ENCODE measurements around the gene DRC1. TPM values are rescaled to one million over a fixed set of nuclear protein-coding genes. Genes with fewer than 3 reads are reported as not detected.
A peak's percentile ranks its signal among the peaks of the same experiment; 100 is the strongest.

Gene DRC1
- total and polyA plus RNA-seq, 4 donors = 2.5 to 18.4 (median 8.8) TPM

GRCh38 chr2:26477911-26478253, 76.2 kb downstream of the DRC1 start, which contains the start of gene OTOF:
Gene OTOF (minus strand): TSS chr2:26478124.
- Histone ChIP-seq H3K9me3 (ENCODE audit: control insufficient read depth in 4 of 4, insufficient read depth in 3 of 4, low read length in 3 of 4) (no peaks in the 10 kb centered on the region), H3K27ac (ENCODE audit: low read depth in 1 of 2, low read length in 1 of 2) (no peak within 1 kb of the TSS), H3K27me3 (ENCODE audit: control insufficient read depth in 3 of 3, insufficient read depth in 3 of 3, low read length in 2 of 3) (peaks cover 0 to 3% (median 0%) of the 10 kb centered on the region in 3 donors), H3K4me1 (ENCODE audit: control insufficient read depth in 5 of 5, insufficient read depth in 5 of 5, low read length in 5 of 5) (peaks cover 0 to 16% (median 2%) of the 10 kb centered on the region in 5 donors), H3K4me3 (no peak within 1 kb of the TSS), H3K9ac (ENCODE audit: insufficient read depth in 1 of 2, low read length in 2 of 2) (no peak within 1 kb of the TSS), H3K36me3 (ENCODE audit: control insufficient read depth in 4 of 4, insufficient read depth in 4 of 4, low read length in 4 of 4) (no peaks in the 10 kb centered on the region)
- DNase-seq (peak; percentile 72 to 78 (median 74)), ATAC-seq (ENCODE audit: insufficient read depth, low FRiP score) (no peak)
- 41 to 58% methylated on average over 3 of the region's 3 CpGs for WGBS, 2 donors
- TF ChIP-seq, protein P1, sequence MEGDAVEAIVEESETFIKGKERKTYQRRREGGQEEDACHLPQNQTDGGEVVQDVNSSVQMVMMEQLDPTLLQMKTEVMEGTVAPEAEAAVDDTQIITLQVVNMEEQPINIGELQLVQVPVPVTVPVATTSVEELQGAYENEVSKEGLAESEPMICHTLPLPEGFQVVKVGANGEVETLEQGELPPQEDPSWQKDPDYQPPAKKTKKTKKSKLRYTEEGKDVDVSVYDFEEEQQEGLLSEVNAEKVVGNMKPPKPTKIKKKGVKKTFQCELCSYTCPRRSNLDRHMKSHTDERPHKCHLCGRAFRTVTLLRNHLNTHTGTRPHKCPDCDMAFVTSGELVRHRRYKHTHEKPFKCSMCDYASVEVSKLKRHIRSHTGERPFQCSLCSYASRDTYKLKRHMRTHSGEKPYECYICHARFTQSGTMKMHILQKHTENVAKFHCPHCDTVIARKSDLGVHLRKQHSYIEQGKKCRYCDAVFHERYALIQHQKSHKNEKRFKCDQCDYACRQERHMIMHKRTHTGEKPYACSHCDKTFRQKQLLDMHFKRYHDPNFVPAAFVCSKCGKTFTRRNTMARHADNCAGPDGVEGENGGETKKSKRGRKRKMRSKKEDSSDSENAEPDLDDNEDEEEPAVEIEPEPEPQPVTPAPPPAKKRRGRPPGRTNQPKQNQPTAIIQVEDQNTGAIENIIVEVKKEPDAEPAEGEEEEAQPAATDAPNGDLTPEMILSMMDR (IDR thresholded peaks at IDR 0.05; ENCODE audit: control extremely low read depth, extremely low read depth) = no peak

GRCh38 chr2:26478366-26478765, 76.6 kb downstream of the DRC1 start:
- Histone ChIP-seq H3K36me3 (ENCODE audit: control insufficient read depth in 4 of 4, insufficient read depth in 4 of 4, low read length in 4 of 4) (no peaks in the 10 kb centered on the region), H3K4me1 (ENCODE audit: control insufficient read depth in 5 of 5, insufficient read depth in 5 of 5, low read length in 5 of 5) (peaks cover 0 to 20% (median 4%) of the 10 kb centered on the region in 5 donors), H3K9me3 (ENCODE audit: control insufficient read depth in 4 of 4, insufficient read depth in 3 of 4, low read length in 3 of 4) (no peaks in the 10 kb centered on the region), H3K9ac (ENCODE audit: insufficient read depth in 1 of 2, low read length in 2 of 2) (no peak overlapping the region), H3K27ac (ENCODE audit: low read depth in 1 of 2, low read length in 1 of 2) (no peak overlapping the region), H3K27me3 (ENCODE audit: control insufficient read depth in 3 of 3, insufficient read depth in 3 of 3, low read length in 2 of 3) (peaks cover 0 to 3% (median 0%) of the 10 kb centered on the region in 3 donors), H3K4me3 (no peak overlapping the region)
- 84 to 89% methylated on average over 5 of the region's 5 CpGs for WGBS, 2 donors
- ATAC-seq (ENCODE audit: insufficient read depth, low FRiP score) (no peak), DNase-seq (no peak)
- TF ChIP-seq, protein P1 (IDR thresholded peaks at IDR 0.05; ENCODE audit: control extremely low read depth, extremely low read depth) = no peak

DNA sequence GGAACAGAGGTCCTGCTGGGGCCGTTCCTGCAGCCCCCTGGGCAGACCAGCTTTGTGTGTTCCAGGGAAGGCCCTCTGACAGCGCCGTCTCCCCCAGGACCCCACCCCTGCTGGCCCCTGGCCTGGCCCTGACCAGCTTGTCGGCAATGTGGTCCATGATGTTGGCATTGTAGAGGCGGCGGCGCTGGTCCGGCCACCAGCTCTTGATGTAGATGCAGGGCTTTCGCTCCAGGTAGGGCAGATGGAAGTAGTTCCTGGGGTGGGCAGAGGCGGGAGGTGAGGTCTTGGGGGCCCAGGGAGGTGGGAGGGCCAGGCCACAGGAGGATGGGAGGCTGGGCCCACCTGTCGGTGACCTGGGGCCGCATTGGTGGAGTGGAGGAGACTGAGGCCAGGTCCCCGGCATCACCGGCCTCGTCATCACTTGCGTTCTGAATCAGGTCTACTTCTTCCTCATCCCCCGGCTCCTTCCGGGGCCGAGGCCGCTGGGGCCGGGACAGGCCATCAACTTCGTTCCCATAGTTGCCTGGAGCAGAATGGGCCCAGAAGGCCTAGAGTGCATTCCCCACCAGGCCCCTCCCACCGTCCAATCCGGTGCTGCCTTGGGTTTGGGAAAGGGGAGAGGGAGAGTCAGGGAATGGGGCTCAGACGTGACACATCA, 77.5 kb downstream of the DRC1 start:
- TF ChIP-seq, protein P1 (IDR thresholded peaks at IDR 0.05; ENCODE audit: control extremely low read depth, extremely low read depth) = no peak
- ATAC-seq (ENCODE audit: insufficient read depth, low FRiP score) (no peak), DNase-seq (no peak)
- Histone ChIP-seq H3K9ac (ENCODE audit: insufficient read depth in 1 of 2, low read length in 2 of 2) (no peak overlapping the region), H3K27me3 (ENCODE audit: control insufficient read depth in 3 of 3, insufficient read depth in 3 of 3, low read length in 2 of 3) (peaks cover 0 to 3% (median 0%) of the 10 kb centered on the region in 3 donors), H3K27ac (ENCODE audit: low read depth in 1 of 2, low read length in 1 of 2) (no peak overlapping the region), H3K4me3 (no peak overlapping the region), H3K36me3 (ENCODE audit: control insufficient read depth in 4 of 4, insufficient read depth in 4 of 4, low read length in 4 of 4) (no peaks in the 10 kb centered on the region), H3K9me3 (ENCODE audit: control insufficient read depth in 4 of 4, insufficient read depth in 3 of 4, low read length in 3 of 4) (no peaks in the 10 kb centered on the region), H3K4me1 (ENCODE audit: control insufficient read depth in 5 of 5, insufficient read depth in 5 of 5, low read length in 5 of 5) (peaks cover 0 to 29% (median 6%) of the 10 kb centered on the region in 5 donors)
- 96% methylated on average over 25 of the region's 25 CpGs for WGBS, 2 donors
